ENCODE measurements around the gene ABCF3.

Gene ABCF3

DNA sequence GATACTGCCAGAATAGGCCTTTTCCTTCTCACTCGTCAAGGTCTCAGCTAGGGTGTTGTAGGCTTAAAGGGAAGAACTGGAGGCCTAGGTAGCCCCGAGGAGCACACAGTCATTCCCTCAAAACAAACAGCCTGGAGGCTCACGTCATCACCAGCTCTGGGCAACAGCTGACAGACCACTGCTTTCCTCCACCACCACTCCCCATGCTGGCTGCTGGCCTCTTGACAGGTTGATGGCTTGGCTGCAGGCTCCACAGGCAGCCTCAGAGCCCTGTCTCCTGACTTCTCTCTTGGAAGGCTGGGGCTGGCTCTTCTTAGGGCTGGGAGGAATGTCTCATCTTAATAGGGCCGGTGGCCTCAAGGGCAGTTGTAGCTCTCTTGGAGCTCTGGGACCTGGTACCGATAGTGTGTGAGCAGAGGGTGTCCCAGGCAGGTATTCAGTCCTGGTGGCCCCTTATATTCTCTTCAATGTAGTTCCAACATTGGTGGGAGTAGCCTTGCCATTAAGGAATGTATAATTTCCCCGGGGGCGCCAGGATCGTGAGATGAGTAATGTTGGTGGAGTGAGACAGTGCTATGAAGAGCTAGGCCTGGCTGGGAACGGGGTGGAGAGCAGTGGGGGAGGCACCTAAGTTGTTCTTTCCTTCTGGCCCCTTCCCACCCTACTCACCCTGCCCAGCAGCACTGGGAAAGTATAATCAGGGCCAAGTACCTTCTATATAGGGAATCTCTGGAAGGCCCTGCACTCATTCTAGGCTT lies 17.5 kb upstream of the ABCF3 start:
- peak; percentile 82 for DNase-seq (ENCODE audit: low spot score)

DNA sequence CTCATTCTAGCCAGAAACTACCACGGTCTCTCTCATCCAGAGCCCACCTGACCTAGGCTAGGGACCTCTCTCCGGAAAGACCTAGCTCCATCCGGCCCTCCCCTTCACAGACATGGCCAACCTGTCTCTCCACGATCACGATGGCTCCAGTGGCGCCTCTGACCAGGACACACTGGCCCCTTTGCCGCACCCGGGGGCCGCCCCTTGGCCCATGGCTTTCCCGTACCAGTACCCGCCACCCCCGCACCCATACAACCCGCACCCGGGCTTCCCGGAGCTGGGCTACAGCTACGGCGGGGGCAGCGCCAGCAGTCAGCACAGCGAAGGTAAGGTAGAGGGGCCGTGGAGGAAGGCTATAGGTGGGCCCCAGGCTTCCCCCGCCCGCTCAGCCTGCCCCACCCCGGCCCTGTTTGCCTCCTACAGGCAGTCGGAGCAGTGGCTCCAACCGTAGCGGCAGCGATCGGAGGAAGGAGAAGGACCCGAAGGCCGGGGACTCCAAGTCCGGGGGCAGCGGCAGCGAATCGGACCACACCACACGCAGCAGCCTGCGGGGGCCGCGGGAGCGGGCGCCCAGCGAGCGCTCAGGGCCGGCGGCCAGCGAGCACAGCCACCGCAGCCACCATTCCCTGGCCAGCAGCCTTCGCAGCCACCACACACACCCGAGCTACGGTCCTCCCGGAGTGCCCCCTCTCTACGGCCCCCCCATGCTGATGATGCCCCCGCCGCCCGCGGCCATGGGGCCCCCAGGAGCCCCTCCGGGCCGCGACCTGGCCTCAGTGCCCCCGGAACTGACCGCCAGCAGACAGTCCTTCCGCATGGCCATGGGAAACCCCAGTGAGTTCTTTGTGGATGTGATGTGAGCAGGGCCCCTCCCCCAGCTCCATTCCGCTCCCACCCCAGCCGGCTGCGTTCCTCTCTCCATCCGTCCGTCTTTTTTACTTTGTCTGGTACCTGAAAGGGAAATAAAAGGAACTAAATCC lies 15.8 kb upstream of the ABCF3 start:
- no peak for DNase-seq (ENCODE audit: low spot score)

DNA sequence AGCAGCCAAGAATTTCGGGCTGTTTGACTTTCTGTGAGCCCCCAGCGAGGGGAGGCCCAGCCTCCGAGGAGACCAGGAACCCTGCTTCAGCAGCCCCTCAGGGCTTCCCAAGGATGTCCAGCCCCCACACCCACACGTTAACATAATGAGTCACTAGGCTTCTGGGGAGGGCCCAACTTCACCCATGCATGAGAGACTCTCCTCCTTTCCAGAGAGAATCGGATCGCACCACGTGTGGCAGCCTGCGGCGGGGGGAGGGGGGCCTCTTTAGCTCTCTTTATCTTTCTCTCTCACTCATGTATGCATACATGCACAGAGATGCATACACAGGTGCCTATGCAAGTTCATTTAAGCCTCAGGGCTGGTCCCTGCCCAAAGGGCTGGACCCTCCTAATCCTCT lies 14.4 kb upstream of the ABCF3 start:
- peak; percentile 48 for DNase-seq (ENCODE audit: low spot score)

DNA sequence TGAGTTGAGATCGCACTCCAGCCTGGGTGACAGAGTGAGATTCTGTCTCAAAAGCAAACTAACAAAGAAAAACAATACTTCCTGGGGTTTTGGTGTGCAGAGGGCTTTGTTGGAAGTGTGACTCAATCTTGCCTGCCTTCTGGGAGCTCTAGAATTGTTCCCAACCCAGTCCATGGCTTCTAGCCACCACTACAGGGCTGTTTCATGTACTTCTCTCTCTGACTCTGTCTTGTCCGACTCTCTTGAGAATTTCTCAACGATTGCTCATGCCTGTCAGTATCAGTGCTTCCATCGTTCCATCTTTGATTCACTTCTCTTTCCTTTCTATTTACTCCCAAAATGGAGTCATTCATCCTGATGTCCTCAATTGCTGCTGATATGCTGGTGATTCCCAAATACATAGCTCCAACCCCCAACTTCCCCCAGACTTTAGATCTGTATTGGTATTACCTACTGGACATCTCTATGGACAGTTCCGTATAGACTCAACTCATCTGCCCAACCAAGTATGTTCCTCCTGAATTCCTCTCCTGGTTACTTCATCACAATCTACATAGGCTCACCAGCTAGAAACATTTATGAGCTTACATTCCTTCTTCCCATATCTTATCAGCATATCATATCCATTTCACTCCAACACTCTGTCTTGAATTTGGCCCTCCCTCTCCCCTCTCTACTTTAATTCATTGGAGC lies 13.2 kb upstream of the ABCF3 start:
- DNase-seq (ENCODE audit: low spot score) = peak; percentile 63

DNA sequence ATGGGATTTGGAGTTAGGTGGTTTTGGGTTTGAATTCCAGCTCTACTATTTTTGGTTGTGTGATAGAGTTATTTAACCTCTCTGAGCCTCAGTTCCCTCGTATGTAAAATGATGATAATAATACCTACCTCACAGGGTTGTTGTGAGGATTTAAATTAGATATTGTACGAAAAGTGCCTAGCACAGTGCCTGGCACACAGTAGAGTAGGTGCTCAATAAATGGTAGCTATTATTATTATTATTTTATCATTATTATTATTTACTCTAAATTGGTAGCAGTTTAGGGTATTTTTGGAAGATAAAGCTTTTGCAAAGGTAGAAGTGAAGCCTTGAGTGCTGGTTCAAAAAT lies 12.7 kb upstream of the ABCF3 start:
- DNase-seq (ENCODE audit: low spot score) = no peak

DNA sequence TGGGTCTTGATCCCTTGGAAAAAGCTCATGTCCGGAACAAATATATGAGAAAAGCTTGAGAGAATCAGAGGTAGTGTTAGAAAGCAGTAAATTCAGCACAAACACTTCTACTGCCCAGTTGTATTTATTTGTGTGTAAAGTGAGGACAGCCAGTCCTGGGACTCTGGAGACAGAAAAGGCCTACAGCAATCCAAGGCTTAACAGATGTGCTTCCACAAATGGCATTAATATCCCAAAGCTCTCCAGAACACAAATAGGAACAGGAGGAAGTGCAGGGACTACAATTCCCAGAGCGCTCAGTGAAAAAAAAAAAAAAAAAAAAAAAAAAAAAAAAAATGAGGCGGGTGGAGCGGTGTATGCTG lies 11.7 kb upstream of the ABCF3 start:
- no peak for DNase-seq (ENCODE audit: low spot score)

DNA sequence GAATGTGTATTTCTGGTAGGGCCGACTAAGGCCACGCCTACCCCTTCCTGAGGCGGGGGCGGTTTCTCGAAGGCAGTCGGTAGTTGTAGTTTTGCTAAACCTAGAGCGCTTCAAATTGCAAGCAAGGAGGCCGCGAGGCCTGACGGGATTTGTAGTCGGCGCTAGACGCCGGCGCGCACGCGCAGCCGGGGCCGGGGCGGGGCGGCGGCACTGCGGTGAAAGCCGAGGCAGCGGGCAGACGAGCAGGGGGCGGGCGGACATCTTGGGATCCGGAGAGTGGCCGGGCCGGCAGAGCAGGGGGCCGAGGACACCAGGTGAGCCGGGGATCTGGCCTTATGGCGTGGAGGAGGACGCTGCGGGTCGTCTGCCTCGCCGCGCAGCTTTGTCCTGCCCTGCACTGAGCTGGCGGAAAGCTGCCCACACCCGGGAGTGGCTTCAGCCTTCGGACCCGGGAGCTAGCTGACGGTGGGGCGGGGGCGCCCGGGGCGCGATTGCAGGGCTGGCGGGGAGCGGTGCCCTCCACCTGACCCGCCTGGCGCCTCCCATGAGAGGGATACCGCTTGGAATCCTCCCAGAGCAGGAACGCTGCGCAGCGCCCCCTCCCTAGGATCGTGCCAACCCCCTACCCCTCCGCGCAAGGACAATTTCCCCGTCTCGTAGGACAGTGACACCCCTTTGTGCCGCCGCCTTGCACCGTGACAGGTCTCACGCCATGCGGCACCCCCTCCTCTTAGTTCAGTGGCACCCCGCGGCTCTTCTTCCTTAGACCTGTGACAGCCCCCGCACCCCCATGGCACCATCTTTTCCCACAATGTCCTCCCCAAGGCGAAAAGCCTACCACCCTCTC lies 11.1 kb upstream of the ABCF3 start, which contains the start of gene AP2M1:
AP2M1 (plus strand) TSS at position 210 of the 847 bp plus-strand sequence. CDS start 2,139 bp downstream, outside the sequence.
- DNase-seq (ENCODE audit: low spot score) = peak; percentile 96

DNA sequence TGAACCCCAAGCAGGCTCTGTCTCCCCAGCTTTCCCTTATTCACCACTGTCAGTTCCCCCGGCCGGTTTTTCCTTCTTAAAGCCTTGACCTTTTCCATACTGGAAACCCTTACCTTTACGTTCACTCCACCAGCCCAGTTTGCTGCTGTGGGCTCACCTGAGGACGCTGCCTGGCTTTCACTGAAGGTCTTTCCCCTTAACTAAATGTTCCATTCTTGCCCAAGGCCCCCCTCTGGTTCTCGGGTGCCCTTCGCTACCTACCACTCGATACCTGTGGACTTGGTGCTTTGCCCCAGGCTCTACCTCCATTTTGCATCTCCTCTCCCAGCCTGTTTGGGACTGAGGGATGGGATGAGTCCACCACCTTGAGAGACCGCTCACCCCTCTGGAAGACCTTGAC lies 10.5 kb upstream of the ABCF3 start:
- no peak for DNase-seq (ENCODE audit: low spot score)

DNA sequence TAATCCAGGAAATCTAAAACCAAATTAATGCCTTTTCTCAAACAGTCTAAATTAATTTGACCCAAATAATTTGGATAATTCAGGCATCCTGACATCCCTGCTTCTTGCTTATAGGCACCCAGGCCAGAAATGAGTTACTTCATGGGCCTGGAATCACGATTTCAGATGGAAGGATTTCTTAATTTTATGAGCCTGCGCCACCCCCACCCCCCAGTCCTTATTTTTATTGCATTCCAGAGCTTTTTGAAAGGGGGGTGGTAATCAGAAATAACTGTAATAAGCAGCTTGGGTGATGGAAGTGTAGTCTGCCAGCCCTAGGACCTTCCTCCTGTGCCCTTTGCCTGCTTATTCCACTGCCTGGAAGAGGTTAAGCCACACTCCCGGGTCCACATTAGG lies 10.0 kb upstream of the ABCF3 start:
- DNase-seq (ENCODE audit: low spot score) = no peak

DNA sequence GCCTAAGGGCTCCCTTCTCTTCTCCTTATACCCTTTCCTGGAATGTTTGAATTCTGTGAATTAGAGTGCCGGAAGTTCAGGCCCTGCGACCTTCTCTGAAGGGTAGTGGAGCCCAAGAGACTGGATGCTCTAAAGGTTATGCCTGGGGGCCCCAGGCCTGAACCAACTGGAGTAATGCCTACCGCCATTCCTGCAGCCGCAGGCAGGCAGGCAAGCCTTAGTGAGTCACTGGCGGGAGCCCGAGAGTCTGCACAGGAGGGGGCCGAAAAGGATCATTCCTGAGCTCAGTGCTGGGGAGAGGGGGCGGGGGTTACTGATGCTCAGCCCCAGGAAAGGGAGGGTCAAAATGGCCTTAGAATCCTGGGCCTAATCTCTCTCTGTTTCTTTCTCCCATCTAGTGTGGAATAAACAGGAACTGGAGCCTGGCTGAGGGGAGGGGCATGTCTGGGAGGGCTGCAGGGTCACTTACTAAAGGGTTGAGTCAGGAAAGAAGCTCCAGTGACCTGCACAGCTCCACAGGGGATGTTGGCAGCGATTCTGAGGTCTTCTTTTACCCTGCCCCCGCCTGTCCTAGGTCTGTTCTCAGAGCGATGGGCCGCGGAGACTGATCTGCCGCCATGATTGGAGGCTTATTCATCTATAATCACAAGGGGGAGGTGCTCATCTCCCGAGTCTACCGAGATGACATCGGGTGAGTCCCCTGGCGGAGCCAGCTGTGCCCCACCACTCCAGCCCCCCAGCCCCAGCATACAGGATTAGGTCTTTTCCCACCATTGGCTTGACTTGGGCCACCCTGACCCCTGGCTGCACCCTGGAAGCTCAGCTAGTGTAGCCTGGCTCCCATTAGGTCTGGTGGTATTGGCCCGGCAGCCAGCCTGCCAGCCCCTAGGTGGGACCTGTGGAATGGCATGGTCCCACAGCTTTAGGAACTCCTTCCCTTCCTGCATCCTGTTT lies 9.3 kb upstream of the ABCF3 start:
- peak; percentile 90 for DNase-seq (ENCODE audit: low spot score)

DNA sequence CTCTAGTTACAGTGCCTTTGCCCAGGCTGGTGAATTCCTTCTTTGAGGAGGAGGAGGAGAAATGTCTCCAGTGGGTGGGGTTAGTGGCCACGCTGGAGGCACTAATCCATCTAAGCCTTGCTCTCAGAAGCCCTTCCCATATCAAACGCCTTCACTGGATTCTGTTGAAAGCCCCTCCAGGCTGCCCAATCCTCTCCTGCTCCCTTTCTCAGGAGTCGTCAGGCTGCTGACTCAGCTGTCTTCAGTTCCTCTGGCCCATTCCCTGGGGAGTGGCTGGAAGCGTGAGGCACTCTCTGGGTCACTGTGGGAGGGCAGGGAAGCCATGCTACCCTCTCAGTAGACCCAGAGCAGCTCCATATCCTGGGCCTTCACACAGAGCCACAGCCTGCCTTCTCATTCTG lies 8.7 kb upstream of the ABCF3 start:
- no peak for DNase-seq (ENCODE audit: low spot score)

DNA sequence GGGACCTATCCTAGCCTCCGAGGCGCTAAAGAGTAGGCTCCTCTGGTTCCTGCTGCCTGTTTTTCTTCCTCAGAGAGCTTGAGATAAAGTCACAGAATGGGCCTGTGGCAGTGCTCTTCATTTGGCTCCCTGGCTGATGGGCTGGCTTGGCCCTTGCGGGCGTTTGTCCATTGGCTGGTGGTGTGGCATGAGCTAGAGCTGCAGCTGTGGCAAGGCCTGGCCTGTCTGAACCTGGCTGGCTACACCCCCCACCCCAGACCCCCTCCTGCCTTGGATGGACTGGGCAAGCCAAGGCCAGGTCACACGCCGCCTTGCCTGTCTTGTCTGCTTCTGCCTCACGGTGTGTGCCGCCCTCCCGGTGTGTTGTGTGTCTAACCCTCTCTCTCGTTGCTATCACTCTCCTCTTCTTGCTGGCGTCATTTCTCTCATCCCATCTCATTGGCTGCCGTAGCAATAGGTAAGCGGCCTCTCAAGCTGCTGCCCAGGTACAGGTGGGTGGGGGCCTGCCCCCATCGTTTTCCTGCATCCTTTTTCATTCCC lies 8.2 kb upstream of the ABCF3 start:
- no peak for DNase-seq (ENCODE audit: low spot score)

DNA sequence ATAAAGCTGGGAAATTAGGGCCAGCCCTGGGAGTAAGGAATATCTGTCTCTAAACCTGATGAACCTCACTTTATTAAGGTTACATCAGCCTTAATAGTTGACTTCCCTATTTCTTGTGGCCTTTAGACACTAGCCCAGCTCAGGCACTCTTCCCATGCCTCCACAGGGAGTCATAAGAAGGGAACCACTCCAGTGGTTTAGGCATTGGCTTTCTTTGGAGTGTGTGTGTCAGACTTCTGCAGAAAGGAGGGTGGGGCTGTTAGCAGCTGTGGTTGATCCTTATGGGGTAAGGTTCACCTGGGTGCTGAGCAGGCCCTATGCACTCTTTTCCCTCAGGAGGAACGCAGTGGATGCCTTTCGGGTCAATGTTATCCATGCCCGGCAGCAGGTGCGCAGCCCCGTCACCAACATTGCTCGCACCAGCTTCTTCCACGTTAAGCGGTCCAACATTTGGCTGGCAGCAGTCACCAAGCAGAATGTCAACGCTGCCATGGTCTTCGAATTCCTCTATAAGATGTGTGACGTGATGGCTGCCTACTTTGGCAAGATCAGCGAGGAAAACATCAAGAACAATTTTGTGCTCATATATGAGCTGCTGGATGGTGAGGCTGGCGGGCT lies 7.4 kb upstream of the ABCF3 start:
- no peak for DNase-seq (ENCODE audit: low spot score)

DNA sequence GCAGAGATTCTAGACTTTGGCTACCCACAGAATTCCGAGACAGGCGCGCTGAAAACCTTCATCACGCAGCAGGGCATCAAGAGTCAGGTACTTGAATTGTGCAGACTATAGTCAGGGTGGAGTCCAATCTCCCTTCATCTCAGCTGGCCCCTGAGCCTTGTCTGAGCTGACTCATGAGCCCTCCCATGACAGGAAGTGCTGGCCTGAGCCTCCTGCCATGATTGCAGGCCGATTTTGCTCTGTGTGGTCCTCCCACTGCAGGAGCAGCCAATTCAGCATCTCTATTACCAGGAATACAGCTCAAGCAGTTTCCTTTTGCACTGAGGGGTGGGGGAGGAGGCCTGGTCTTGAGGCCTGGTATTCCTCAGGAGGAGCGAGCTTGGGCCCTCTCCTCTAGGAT lies 5.8 kb upstream of the ABCF3 start:
- no peak for DNase-seq (ENCODE audit: low spot score)

DNA sequence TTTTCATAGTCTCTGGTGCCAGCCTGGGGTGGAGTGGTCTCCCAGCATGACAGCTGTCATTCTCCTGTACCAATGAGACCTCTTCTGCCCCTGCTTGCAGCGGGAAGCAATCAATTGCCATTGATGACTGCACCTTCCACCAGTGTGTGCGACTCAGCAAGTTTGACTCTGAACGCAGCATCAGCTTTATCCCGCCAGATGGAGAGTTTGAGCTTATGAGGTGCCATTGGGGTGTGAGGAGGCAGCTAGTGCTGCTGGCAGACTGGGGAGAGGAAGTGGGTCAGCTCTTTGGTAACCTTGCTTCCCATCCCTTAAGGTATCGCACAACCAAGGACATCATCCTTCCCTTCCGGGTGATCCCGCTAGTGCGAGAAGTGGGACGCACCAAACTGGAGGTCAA lies 4.4 kb upstream of the ABCF3 start:
- DNase-seq (ENCODE audit: low spot score) = no peak

DNA sequence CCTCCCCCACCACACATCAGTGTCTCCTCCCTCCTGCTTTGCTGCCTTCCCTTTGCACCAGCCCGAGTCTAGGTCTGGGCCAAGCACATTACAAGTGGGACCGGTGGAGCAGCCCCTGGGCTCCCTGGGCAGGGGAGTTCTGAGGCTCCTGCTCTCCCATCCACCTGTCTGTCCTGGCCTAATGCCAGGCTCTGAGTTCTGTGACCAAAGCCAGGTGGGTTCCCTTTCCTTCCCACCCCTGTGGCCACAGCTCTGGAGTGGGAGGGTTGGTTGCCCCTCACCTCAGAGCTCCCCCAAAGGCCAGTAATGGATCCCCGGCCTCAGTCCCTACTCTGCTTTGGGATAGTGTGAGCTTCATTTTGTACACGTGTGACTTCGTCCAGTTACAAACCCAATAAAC lies 2.3 kb upstream of the ABCF3 start:
- DNase-seq (ENCODE audit: low spot score) = no peak

DNA sequence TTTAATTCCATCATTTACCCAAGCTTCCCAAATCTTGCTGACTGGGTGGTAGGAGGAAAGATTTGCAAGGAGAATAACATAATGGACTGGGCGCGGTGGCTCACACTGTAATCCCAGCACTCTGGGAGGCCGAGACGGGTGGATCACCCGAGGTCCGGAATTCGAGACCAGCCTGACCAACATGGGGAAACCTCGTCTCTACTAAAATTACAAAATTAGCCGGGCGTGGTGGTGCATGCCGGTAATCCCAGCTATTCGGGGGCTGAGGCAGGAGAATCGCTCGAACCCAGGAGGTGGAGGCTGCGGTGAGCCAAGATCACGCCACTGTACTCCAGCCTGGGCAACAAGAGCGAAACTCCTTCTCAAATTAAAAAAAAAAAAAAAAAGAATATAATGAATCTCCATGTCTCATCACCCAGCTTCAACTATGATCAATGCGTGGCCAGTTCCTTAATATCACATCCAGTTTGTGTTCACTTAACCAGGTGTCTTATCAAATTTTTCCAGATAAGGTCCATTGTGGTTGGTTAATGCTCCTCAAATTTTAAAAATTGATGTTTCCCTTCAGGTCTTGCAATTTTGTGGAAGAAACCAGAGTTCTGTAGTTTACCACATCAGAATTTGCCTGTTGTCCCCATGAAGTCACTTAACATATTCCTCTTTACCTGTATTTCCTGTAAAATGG lies 1.3 kb upstream of the ABCF3 start:
- DNase-seq (ENCODE audit: low spot score) = no peak

DNA sequence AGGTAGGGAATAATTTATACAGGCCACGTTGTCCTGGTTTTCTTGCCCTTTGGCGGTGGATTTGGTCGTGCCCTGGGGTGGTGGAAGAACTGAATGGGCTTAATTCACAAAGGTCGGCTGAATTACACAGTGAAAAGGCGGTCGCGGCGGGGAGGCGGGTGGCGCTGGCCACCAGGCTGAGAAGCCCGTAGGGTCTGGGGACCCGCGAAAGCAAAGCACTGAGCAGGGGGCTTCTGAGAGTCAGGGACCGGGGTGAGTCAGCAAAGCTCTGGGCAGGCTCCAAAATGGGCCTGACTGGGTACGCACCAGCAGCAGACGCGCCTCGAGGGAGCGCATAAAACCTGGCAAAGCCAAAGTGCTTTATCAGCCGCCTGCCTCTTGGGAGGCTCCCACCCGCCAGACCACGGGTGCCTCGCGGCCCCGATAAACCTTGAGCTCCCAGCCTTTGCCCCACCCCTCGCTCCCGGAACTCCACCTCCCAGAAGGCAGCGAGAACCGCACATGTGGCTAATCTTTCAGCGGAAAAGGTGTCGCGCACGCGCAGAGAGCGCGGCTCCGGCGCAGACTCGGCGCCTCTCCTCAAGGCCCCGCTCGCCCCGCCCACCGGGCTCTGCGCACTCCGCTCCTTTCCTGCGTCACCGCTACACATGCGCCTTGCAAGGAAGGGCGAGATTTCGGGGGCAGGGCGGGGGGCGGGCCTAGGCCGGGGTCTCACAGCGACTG lies 377 bp upstream of the ABCF3 start:
- peak; percentile 98 for DNase-seq (ENCODE audit: low spot score)

DNA sequence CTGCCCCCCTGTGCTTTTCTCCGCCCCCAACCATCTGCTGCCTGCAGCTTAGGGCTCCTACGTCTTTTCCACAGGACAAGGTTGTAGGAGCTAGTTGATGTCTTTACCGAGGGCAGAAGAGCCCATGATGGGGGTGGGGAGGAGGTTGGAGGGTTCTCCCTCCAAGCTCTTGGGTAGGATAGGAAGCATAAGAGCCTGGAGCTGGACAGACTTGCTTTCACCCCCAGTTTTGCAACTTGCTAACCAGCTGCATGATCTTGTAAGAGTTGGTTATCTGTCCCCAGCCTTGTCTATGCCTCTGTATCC lies 856 bp downstream of the ABCF3 start:
- DNase-seq (ENCODE audit: low spot score) = no peak
